HG03469 (cell line): ENCODE data around the gene ATP6V1C2.

Source experiments
- ATAC-seq: cut with Tn5 transposase; IDR thresholded peaks from one replicate; pipeline ENCODE4 v1.9.1; 2021; ENCODE audit warnings: mild to moderate bottlenecking, moderate library complexity, moderate number of reproducible peaks; ENCODE audit not compliant: unreplicated experiment

The ATP6V1C2 gene

GRCh38 chr2:10721396-10722251 is at the start of gene ATP6V1C2:
Gene ATP6V1C2, plus strand, starts transcription at chr2:10721630. Its CDS starts 1,220 bp downstream, at chr2:10722850.
- ATAC-seq = no peak

GRCh38 chr2:10675131-10675530 is 46.3 kb upstream of the ATP6V1C2 start:
- ATAC-seq = no peak

- no peak for ATAC-seq
Measured at GRCh38 chr2:10678225-10678624, 43.2 kb upstream of the ATP6V1C2 start.

GRCh38 chr2:10680214-10680613 is 41.2 kb upstream of the ATP6V1C2 start:
- ATAC-seq = no peak

GRCh38 chr2:10680957-10681356 is 40.5 kb upstream of the ATP6V1C2 start:
- ATAC-seq = no peak

- ATAC-seq = no peak
Measured at GRCh38 chr2:10686176-10686730, 35.2 kb upstream of the ATP6V1C2 start.

- no peak for ATAC-seq
Measured at GRCh38 chr2:10688921-10689807, 32.3 kb upstream of the ATP6V1C2 start.

- ATAC-seq = no peak
Measured at GRCh38 chr2:10691521-10691920, 29.9 kb upstream of the ATP6V1C2 start.

- ATAC-seq = no peak
Measured at GRCh38 chr2:10700078-10700803, 21.2 kb upstream of the ATP6V1C2 start.

GRCh38 chr2:10704034-10704594 is 17.3 kb upstream of the ATP6V1C2 start:
- ATAC-seq = no peak

GRCh38 chr2:10706033-10706432 is 15.4 kb upstream of the ATP6V1C2 start:
- ATAC-seq = no peak

GRCh38 chr2:10707831-10708230 is 13.6 kb upstream of the ATP6V1C2 start:
- ATAC-seq = no peak

GRCh38 chr2:10709290-10709939 is 12.0 kb upstream of the ATP6V1C2 start:
- no peak for ATAC-seq

- no peak for ATAC-seq
Measured at GRCh38 chr2:10712185-10712809, 9.1 kb upstream of the ATP6V1C2 start.

GRCh38 chr2:10716581-10716980 is 4.8 kb upstream of the ATP6V1C2 start:
- no peak for ATAC-seq

- no peak for ATAC-seq
Measured at GRCh38 chr2:10717628-10718027, 3.8 kb upstream of the ATP6V1C2 start.

- ATAC-seq = no peak
Measured at GRCh38 chr2:10720306-10720705, 1.1 kb upstream of the ATP6V1C2 start.

- ATAC-seq = no peak
Measured at GRCh38 chr2:10720947-10721395, 459 bp upstream of the ATP6V1C2 start.

GRCh38 chr2:10722252-10722825 is 909 bp downstream of the ATP6V1C2 start:
- ATAC-seq = no peak
